Kidney (tissue), 22 donors: ENCODE data around the gene NAXE. TPM values are rescaled to one million over a fixed set of nuclear protein-coding genes. Genes with fewer than 3 reads are reported as not detected.

Experiments
- DNase-seq, 5 donors: peaks; one replicate each; pipeline ENCODE4 v3.0.0-alpha.2; 2013 to 2020
- FAIRE-seq: peaks from 2 replicates; lab custom pipeline; 2012; peaks lifted over from hg19 to GRCh38; lab: Jason Lieb, UNC
- H3K27ac ChIP-seq, 2 donors: one replicate each; pipeline ENCODE4 v1.7.0; 2013; ENCODE audit warnings: low read depth in 2 of 2, low read length in 2 of 2, inconsistent platforms in 1 of 2
- H3K27me3 ChIP-seq: one replicate; pipeline ENCODE4 v1.7.1; 2013; ENCODE audit warnings: low read length, inconsistent platforms; ENCODE audit not compliant: control insufficient read depth, insufficient read depth
- H3K36me3 ChIP-seq, 3 donors: one replicate each; pipeline versions ENCODE4 v1.7.0 to v1.7.1; 2013; ENCODE audit warnings: low read length in 3 of 3, control low read depth in 1 of 3, inconsistent platforms in 1 of 3; ENCODE audit not compliant: insufficient read depth in 3 of 3, control insufficient read depth in 2 of 3
- H3K4me1 ChIP-seq, 3 donors: one replicate each; pipeline versions ENCODE4 v1.7.0 to v1.7.1; 2013; ENCODE audit warnings: low read length in 3 of 3, inconsistent platforms in 1 of 3, low read depth in 1 of 3; ENCODE audit not compliant: control insufficient read depth in 2 of 3, insufficient read depth in 2 of 3
- H3K4me3 ChIP-seq, 3 donors: one replicate each; pipeline versions ENCODE4 v1.7.0 to v1.8.1; 2013; ENCODE audit warnings: low read length in 3 of 3, control low read depth in 1 of 3, inconsistent platforms in 1 of 3
- H3K9ac ChIP-seq, 3 donors: one replicate each; pipeline versions ENCODE4 v1.7.0 to v1.7.1; 2013; ENCODE audit warnings: low read length in 3 of 3, control low read depth in 1 of 3, inconsistent platforms in 1 of 3
- H3K9me3 ChIP-seq, 3 donors: one replicate each; pipeline versions ENCODE4 v1.7.0 to v1.7.1; 2013; ENCODE audit warnings: low read length in 3 of 3, control low read depth in 1 of 3, inconsistent platforms in 1 of 3; ENCODE audit not compliant: control insufficient read depth in 2 of 3, insufficient read depth in 1 of 3
- CTCF ChIP-seq: IDR thresholded peaks from 3 replicates; pipeline ENCODE4 v1.5.1; 2012; ENCODE audit warnings: mild to moderate bottlenecking, moderate library complexity, borderline replicate concordance; ENCODE audit not compliant: insufficient read depth; ENCODE audit errors: extremely low read depth
- intact Hi-C: fragments of 100-400 bp; cut with DNase I; formaldehyde crosslinking; loops from one replicate; pipeline ENCODE4 v1.11.1; 2022
- long read RNA-seq, 10 donors: library from polyadenylated mRNA in 1 of 10; unstranded in 1 of 10; transcript quantifications; one replicate each; pipeline ENCODE4 v2.0.0 and lab custom pipeline, GENCODE V29; 2021 to 2026
- polyA plus RNA-seq: library from polyadenylated mRNA; stranded (reverse); fragments of 350-450 nt; fragmentation: Illumina TruSeq; extraction: RNeasy Lipid Tissue Mini Kit (QIAGEN cat#74804); gene quantifications from one replicate; pipeline ENCODE4 v1.2.3, GENCODE V29; 2014; ENCODE audit warnings: low read depth, low replicate concordance; ENCODE audit not compliant: insufficient read depth
- total RNA-seq: library from RNA; stranded (reverse); fragmentation: NEBNext Ultra II Directional; extraction: Animal tissue kit (Norgen Biotek cat#: 25700); gene quantifications from one replicate; pipeline ENCODE4 v1.2.1, GENCODE V29; 2021
- donor health status: control.
- donor health status: control.
- donor health status: control.
- donor health status: control.
- donor health status: control.
- donor health status: DM: yes; HTN: yes; CAD: no.
- donor health status: Normal renal cell carcinoma (clear cell type).

NAXE gene
- total RNA-seq, result 78.0 TPM
- 221 TPM for polyA plus RNA-seq
- long read RNA-seq, donor 1, transcript NAXE-203 (6 exons, 1,125 nt), result major isoform, 28 of 41 reads
- long read RNA-seq, donor 1, partial matches to known transcripts, result 0 of 41 reads
- long read RNA-seq, donor 1, other reads (novel, unspliced or antisense), result 12 of 41 reads
- long read RNA-seq, donor 2, transcript NAXE-203 (6 exons, 1,125 nt), result major isoform, 40 of 52 reads
- long read RNA-seq, donor 2, partial matches to known transcripts, result 0 of 52 reads
- long read RNA-seq, donor 2, other reads (novel, unspliced or antisense), result 9 of 52 reads
- long read RNA-seq, donor 3, transcript NAXE-203 (6 exons, 1,125 nt), result major isoform, 56 of 72 reads
- long read RNA-seq, donor 3, partial matches to known transcripts, result 0 of 72 reads
- long read RNA-seq, donor 3, other reads (novel, unspliced or antisense), result 12 of 72 reads
- long read RNA-seq, donor 4, transcript NAXE-203 (6 exons, 1,125 nt), result major isoform, 49 of 57 reads
- long read RNA-seq, donor 4, partial matches to known transcripts, result 0 of 57 reads
- long read RNA-seq, donor 4, other reads (novel, unspliced or antisense), result 7 of 57 reads
- long read RNA-seq, donor 5, transcript NAXE-203 (6 exons, 1,125 nt), result major isoform, 8 of 8 reads
- long read RNA-seq, donor 5, partial matches to known transcripts, result 0 of 8 reads
- long read RNA-seq, donor 5, other reads (novel, unspliced or antisense), result 0 of 8 reads
- long read RNA-seq, donor 6, transcript NAXE-203 (6 exons, 1,125 nt), result major isoform, 17 of 20 reads
- long read RNA-seq, donor 6, partial matches to known transcripts, result 0 of 20 reads
- long read RNA-seq, donor 6, other reads (novel, unspliced or antisense), result 0 of 20 reads
- long read RNA-seq, donor 7, transcript NAXE-201 (5 exons, 1,012 nt), result minor isoform, 5 of 82 reads
- long read RNA-seq, donor 7, transcript NAXE-203 (6 exons, 1,125 nt), result major isoform, 58 of 82 reads
- long read RNA-seq, donor 7, partial matches to known transcripts, result 8 of 82 reads
- long read RNA-seq, donor 7, other reads (novel, unspliced or antisense), result 8 of 82 reads
- long read RNA-seq, donor 8, transcript NAXE-203 (6 exons, 1,125 nt), result major isoform, 51 of 98 reads
- long read RNA-seq, donor 8, transcript NAXE-205 (2 exons, 529 nt), result minor isoform, 5 of 98 reads
- long read RNA-seq, donor 8, partial matches to known transcripts, result 11 of 98 reads
- long read RNA-seq, donor 8, other reads (novel, unspliced or antisense), result 27 of 98 reads
- long read RNA-seq, donor 9, transcript NAXE-203 (6 exons, 1,125 nt), result major isoform, 26 of 37 reads
- long read RNA-seq, donor 9, partial matches to known transcripts, result 8 of 37 reads
- long read RNA-seq, donor 9, other reads (novel, unspliced or antisense), result 0 of 37 reads
- long read RNA-seq, donor 10, transcript NAXE-203 (6 exons, 1,125 nt), result major isoform, 41 of 44 reads
- long read RNA-seq, donor 10, partial matches to known transcripts, result 0 of 44 reads
- long read RNA-seq, donor 10, other reads (novel, unspliced or antisense), result 0 of 44 reads

GRCh38 chr1:156591432-156592157 is at the start of gene NAXE:
TSS of gene NAXE (plus strand) at chr1:156591776. CDS start at chr1:156591805, 29 bp downstream.
- Histone ChIP-seq H3K4me1 (peaks cover 0 to 11% (median 5%) of the 10 kb centered on the region in 3 donors), H3K27ac (peak within 1 kb of the TSS; percentile 66 to 90), H3K9ac (peak within 1 kb of the TSS; percentile 68 to 97 (median 70)), H3K27me3 (no peaks in the 10 kb centered on the region), H3K36me3 (peaks cover 2 to 12% (median 10%) of the 10 kb centered on the region in 3 donors), H3K4me3 (peak within 1 kb of the TSS; percentile 83 to 97 (median 83)), H3K9me3 (no peaks in the 10 kb centered on the region)
- FAIRE-seq, result no peak
- peak; percentile 78 to 91 (median 84) for DNase-seq
- TF ChIP-seq CTCF, result no peak
- intact Hi-C loops, result no loop called here

- no peaks in the 10 kb centered on the region for H3K27me3 ChIP-seq
- FAIRE-seq (no peak), DNase-seq (no peak)
- no peak overlapping the region for H3K9ac ChIP-seq
- H3K36me3 ChIP-seq, result peaks cover 0 to 2% (median 0%) of the 10 kb centered on the region in 3 donors
- no peaks in the 10 kb centered on the region for H3K9me3 ChIP-seq
- intact Hi-C loops, result no loop called here
- no peak overlapping the region for H3K27ac ChIP-seq
- H3K4me1 ChIP-seq, result no peaks in the 10 kb centered on the region
- no peak for TF ChIP-seq CTCF
- no peak overlapping the region for H3K4me3 ChIP-seq
These were observed 48.5 kb upstream of the NAXE start for GRCh38 chr1:156543066-156543465.

- Histone ChIP-seq H3K27me3 (no peaks in the 10 kb centered on the region), H3K27ac (no peak overlapping the region), H3K9ac (no peak overlapping the region), H3K4me3 (no peak overlapping the region), H3K4me1 (no peaks in the 10 kb centered on the region), H3K9me3 (no peaks in the 10 kb centered on the region), H3K36me3 (no peaks in the 10 kb centered on the region)
- no peak for TF ChIP-seq CTCF
- DNase-seq (no peak), FAIRE-seq (no peak)
- intact Hi-C loops, result no loop called here
These were observed 46.9 kb upstream of the NAXE start for GRCh38 chr1:156544592-156545102.
